Trophoblast cell (in vitro differentiated cells and primary cell): ENCODE measurements around the gene UBAC2.
"Not testable (repeated sequence)": the region's sequence is repeated elsewhere in the genome, so short reads cannot be mapped to it uniquely, and the experiment has no call there.

Source experiments
- DNase-seq, 2 donors: peaks; one replicate each; pipeline ENCODE4 v3.0.0-alpha.2; 2016
- H2AFZ ChIP-seq: 2 replicates; pipeline ENCODE4 v1.6.1; 2013; ENCODE audit warnings: low read length, moderate library complexity, mild to moderate bottlenecking; ENCODE audit not compliant: insufficient read depth, poor library complexity
- H2AK5ac ChIP-seq: 2 replicates; pipeline ENCODE4 v1.6.1; 2013; ENCODE audit warnings: mild to moderate bottlenecking, low read length
- H2BK120ac ChIP-seq: 2 replicates; pipeline ENCODE4 v1.6.1; 2013; ENCODE audit warnings: low read length, mild to moderate bottlenecking, moderate library complexity; ENCODE audit not compliant: insufficient read depth, poor library complexity
- H2BK12ac ChIP-seq: 2 replicates; pipeline ENCODE4 v1.6.1; 2013; ENCODE audit warnings: mild to moderate bottlenecking, low read length, moderate library complexity
- H2BK5ac ChIP-seq: 2 replicates; pipeline ENCODE4 v1.6.1; 2013; ENCODE audit warnings: low read length, low read depth, moderate library complexity, mild to moderate bottlenecking; ENCODE audit not compliant: poor library complexity
- H3K14ac ChIP-seq: 2 replicates; pipeline ENCODE4 v1.6.1; 2013; ENCODE audit warnings: mild to moderate bottlenecking, low read length
- H3K18ac ChIP-seq: 2 replicates; pipeline ENCODE4 v1.6.1; 2013; ENCODE audit warnings: mild to moderate bottlenecking, low read length
- H3K23ac ChIP-seq: 2 replicates; pipeline ENCODE4 v1.6.1; 2013; ENCODE audit warnings: low read length
- H3K27ac ChIP-seq: 2 replicates; pipeline ENCODE4 v1.5.1; 2013; ENCODE audit warnings: low read depth, mild to moderate bottlenecking, inconsistent platforms, low read length, moderate library complexity
- H3K27me3 ChIP-seq: 2 replicates; pipeline ENCODE4 v1.6.1; 2013; ENCODE audit warnings: inconsistent platforms, mild to moderate bottlenecking, low read length, moderate library complexity; ENCODE audit not compliant: insufficient read depth
- H3K36me3 ChIP-seq, 2 experiments: 1 replicate in 1 of 2; 2 replicates in 1 of 2; pipeline ENCODE4 v1.6.1; 2013; ENCODE audit warnings: low read length in 2 of 2, mild to moderate bottlenecking in 2 of 2, moderate library complexity in 1 of 2; ENCODE audit not compliant: insufficient read depth in 2 of 2, control insufficient read depth in 1 of 2
- H3K4ac ChIP-seq: 2 replicates; pipeline ENCODE4 v1.6.1; 2013; ENCODE audit warnings: low read depth, mild to moderate bottlenecking, low read length, moderate library complexity
- H3K4me1 ChIP-seq, 2 experiments: 1 replicate in 1 of 2; 2 replicates in 1 of 2; pipeline ENCODE4 v1.6.1; 2013; ENCODE audit warnings: low read length in 2 of 2, mild to moderate bottlenecking in 2 of 2, moderate library complexity in 1 of 2; ENCODE audit not compliant: insufficient read depth in 2 of 2, control insufficient read depth in 1 of 2
- H3K4me2 ChIP-seq: 2 replicates; pipeline ENCODE4 v1.6.1; 2013; ENCODE audit warnings: inconsistent platforms, mild to moderate bottlenecking, low read length, moderate library complexity
- H3K4me3 ChIP-seq: 2 replicates; pipeline ENCODE4 v1.5.1; 2013; ENCODE audit warnings: mild to moderate bottlenecking, low read depth, low read length, inconsistent platforms
- H3K79me1 ChIP-seq: one replicate; pipeline ENCODE4 v1.6.1; 2013; ENCODE audit warnings: low read length
- H3K79me2 ChIP-seq: 2 replicates; pipeline ENCODE4 v1.6.1; 2013; ENCODE audit warnings: low read length, mild to moderate bottlenecking; ENCODE audit not compliant: control insufficient read depth, insufficient read depth, poor library complexity
- H3K9ac ChIP-seq: 2 replicates; pipeline ENCODE4 v1.6.1; 2013; ENCODE audit warnings: mild to moderate bottlenecking, low read length
- H3K9me3 ChIP-seq: 2 replicates; pipeline ENCODE4 v1.6.1; 2013; ENCODE audit warnings: low read depth, mild to moderate bottlenecking, control low read depth, inconsistent platforms, low read length; ENCODE audit not compliant: insufficient read depth
- H4K12ac ChIP-seq: 2 replicates; pipeline ENCODE4 v1.6.1; 2013; ENCODE audit warnings: low read depth, mild to moderate bottlenecking, low read length, moderate library complexity
- H4K8ac ChIP-seq: 2 replicates; pipeline ENCODE4 v1.6.1; 2013; ENCODE audit warnings: low read depth, mild to moderate bottlenecking, low read length, moderate library complexity
- H4K91ac ChIP-seq: one replicate; pipeline ENCODE4 v1.6.1; 2013; ENCODE audit warnings: low read depth, mild to moderate bottlenecking, low read length, moderate library complexity
- WGBS: extraction: QIAGEN DNeasy Blood & Tissue Kit; methylation state at CpG from one replicate; pipeline ENCODE4 v1.1.7; 2013; ENCODE audit warnings: missing lambda C conversion rate; ENCODE audit not compliant: insufficient read length, insufficient coverage; ENCODE audit errors: extremely low coverage; 5-methylcytosine and 5-hydroxymethylcytosine counted together

Gene UBAC2

DNA sequence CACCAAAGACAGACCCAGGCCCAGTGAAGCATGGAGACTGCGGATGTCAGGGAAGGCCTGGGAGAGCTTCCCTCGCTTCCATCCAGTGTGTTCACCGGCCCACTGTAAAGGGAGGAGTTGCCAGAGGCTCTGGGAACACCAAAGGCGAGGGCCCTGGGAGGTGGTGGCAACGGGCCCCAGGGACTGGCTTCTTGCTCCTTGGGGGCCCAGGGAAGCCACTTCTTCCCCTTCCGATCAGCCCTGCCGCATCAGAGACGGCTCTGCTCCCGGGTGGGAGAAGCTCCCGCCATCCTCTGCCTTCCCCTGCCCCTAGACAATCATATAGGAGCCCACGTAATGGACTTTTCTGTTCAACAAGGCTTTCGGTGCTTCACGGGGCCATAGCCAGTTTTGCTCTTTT lies 189.9 kb downstream of the UBAC2 start:
- Histone ChIP-seq H3K27me3 (no peaks in the 10 kb centered on the region), H3K36me3 (peaks cover 14 to 24% of the 10 kb centered on the region in 2 experiments), H2AFZ (no peak overlapping the region), H3K9ac (no peak overlapping the region), H3K27ac (no peak overlapping the region), H3K18ac (no peak overlapping the region), H3K4ac (no peak overlapping the region), H3K23ac (no peak overlapping the region), H3K4me3 (no peak overlapping the region), H3K79me2 (no peaks in the 10 kb centered on the region), H2BK12ac (no peak overlapping the region), H4K12ac (no peak overlapping the region), H4K8ac (no peak overlapping the region), H2BK120ac (no peak overlapping the region), H3K9me3 (no peaks in the 10 kb centered on the region), H3K4me1 (no peaks in the 10 kb centered on the region), H3K14ac (no peak overlapping the region), H3K79me1 (no peaks in the 10 kb centered on the region), H3K4me2 (no peak overlapping the region), H2AK5ac (no peak overlapping the region), H4K91ac (no peak overlapping the region), H2BK5ac (no peak overlapping the region)
- WGBS: no CpG with 5 or more reads among the region's 13 CpGs
- DNase-seq: no peak

DNA sequence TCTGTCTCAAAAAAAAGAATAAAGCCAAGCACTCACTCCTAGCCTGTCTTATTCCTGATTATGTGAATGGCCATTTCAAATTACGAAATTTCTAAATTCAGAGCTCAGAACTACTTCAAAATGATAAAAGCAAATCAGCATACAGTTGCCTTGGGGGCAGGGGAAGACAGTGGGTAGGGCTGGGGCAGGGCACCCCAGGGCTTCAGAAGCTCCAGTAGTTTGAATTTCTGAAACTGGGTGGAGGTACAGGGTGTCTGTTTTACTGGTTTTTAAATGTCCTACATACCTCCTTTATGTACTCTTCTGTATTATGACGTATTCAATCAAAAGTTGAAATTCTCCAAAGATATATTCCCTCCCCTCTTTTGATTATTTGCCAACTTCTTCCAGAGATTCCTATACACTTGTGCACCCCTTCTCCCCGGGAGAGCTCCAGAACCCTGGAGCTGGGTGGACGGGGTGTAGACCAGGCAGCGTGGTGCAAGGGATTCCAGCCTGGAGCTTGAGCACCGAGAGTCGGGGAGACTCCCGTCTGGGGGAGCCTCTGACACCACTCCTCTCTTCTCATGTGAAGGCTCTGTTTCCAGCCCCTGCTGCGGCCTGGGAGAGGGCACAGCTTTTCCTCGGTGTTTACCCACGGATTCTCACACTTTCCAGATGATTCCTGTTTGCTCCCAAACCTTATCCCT lies 191.3 kb downstream of the UBAC2 start:
- Histone ChIP-seq H3K9me3 (no peaks in the 10 kb centered on the region), H2BK5ac (no peak overlapping the region), H3K79me2 (no peaks in the 10 kb centered on the region), H4K91ac (no peak overlapping the region), H3K4ac (no peak overlapping the region), H3K27me3 (no peaks in the 10 kb centered on the region), H2BK12ac (no peak overlapping the region), H3K79me1 (no peaks in the 10 kb centered on the region), H3K18ac (no peak overlapping the region), H3K9ac (no peak overlapping the region), H4K12ac (no peak overlapping the region), H3K14ac (no peak overlapping the region), H3K4me2 (no peak overlapping the region), H3K23ac (no peak overlapping the region), H3K27ac (no peak overlapping the region), H2BK120ac (no peak overlapping the region), H3K4me3 (no peak overlapping the region), H2AK5ac (no peak overlapping the region), H4K8ac (no peak overlapping the region), H3K4me1 (no peaks in the 10 kb centered on the region), H3K36me3 (peaks cover 6 to 16% of the 10 kb centered on the region in 2 experiments), H2AFZ (no peak overlapping the region)
- WGBS: no CpG with 5 or more reads among the region's 11 CpGs
- no peak for DNase-seq

DNA sequence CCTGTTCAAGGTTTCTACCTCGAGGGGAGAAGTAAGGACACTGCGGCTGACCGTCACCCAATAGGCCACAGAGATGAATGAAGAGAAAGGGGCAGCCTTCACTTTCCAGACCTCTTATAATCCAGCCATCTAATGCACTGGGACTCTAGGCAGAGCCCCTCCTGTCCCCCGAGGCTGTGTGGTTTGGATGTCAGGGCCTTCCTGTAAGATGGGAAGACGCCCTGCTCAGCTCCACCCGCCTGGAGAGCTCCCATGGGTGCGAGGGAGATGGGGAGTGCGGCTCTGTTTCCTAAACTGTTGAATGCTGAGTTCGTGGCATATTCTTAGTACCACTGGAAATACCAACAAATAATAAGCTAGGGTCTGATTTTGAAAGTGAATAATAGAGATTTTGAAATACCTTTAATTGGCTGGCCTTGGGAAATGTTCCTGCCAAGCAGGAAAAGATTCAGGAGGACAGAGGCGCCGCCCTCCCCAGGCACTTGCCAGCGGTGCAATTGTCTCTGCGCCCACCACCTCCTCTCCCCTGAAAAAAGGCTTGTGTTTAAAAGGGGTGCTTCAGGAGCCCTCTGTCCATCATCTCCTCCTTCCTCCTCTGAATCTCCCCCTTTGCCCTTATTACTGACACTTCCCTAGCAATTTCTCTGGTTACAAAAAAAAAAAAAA lies 191.9 kb downstream of the UBAC2 start:
- H2BK12ac ChIP-seq: no peak overlapping the region
- no peak overlapping the region for H3K9ac ChIP-seq
- no peak overlapping the region for H3K4me3 ChIP-seq
- H3K79me1 ChIP-seq: no peaks in the 10 kb centered on the region
- no peak overlapping the region for H2BK5ac ChIP-seq
- H3K18ac ChIP-seq: no peak overlapping the region
- no peaks in the 10 kb centered on the region for H3K27me3 ChIP-seq
- no peak overlapping the region for H4K91ac ChIP-seq
- H3K23ac ChIP-seq: no peak overlapping the region
- no peak overlapping the region for H4K8ac ChIP-seq
- no CpG with 5 or more reads among the region's 13 CpGs for WGBS
- no peaks in the 10 kb centered on the region for H3K9me3 ChIP-seq
- no peak overlapping the region for H3K4ac ChIP-seq
- H2AK5ac ChIP-seq: no peak overlapping the region
- no peak overlapping the region for H3K27ac ChIP-seq
- no peak overlapping the region for H2AFZ ChIP-seq
- H3K4me1 ChIP-seq: no peaks in the 10 kb centered on the region
- no peak overlapping the region for H3K4me2 ChIP-seq
- no peaks in the 10 kb centered on the region for H3K79me2 ChIP-seq
- no peak for DNase-seq
- H3K14ac ChIP-seq: no peak overlapping the region
- no peak overlapping the region for H2BK120ac ChIP-seq
- no peak overlapping the region for H4K12ac ChIP-seq
- peaks cover 3 to 13% of the 10 kb centered on the region in 2 experiments for H3K36me3 ChIP-seq

DNA sequence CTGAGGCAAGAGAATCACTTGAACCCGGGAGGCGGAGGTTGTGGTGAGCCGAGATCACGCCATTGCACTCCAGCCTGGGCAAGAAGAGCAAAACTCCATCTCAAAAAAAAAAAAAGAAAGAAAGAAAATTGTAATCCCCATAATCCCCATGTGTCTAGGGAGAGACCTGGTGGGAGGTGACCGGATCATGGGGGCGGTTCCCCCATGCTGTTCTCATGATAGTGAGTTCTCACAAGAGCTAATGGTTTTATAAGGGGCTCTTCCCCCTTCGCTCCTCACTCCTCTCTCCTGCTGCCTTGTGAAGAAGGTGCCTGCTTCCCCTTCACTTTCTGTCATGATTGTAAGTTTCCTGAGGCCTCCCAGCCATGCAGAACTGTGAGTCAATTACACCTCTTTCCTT lies 192.7 kb downstream of the UBAC2 start:
- H2AK5ac ChIP-seq, H3K27me3 ChIP-seq, H3K9me3 ChIP-seq, H3K4me1 ChIP-seq, H3K9ac ChIP-seq, H3K14ac ChIP-seq, H3K23ac ChIP-seq, H3K27ac ChIP-seq, H4K12ac ChIP-seq, H3K18ac ChIP-seq, H3K79me2 ChIP-seq, DNase-seq, H3K79me1 ChIP-seq, H2BK12ac ChIP-seq, H3K4me3 ChIP-seq, H3K4ac ChIP-seq, H3K4me2 ChIP-seq, H4K8ac ChIP-seq, H2AFZ ChIP-seq, H4K91ac ChIP-seq, H2BK120ac ChIP-seq, H2BK5ac ChIP-seq: not testable (repeated sequence)
- WGBS: no CpG with 5 or more reads among the region's 7 CpGs
- peaks cover 3 to 12% of the 10 kb centered on the region in 2 experiments for H3K36me3 ChIP-seq
